ENCODE results near the gene SDK1. TPM values are rescaled to one million over a fixed set of nuclear protein-coding genes. Genes with fewer than 3 reads are reported as not detected.

Gene SDK1
- total and polyA plus RNA-seq, 8 donors = 1.6 to 11.2 (median 6.6) TPM

DNA sequence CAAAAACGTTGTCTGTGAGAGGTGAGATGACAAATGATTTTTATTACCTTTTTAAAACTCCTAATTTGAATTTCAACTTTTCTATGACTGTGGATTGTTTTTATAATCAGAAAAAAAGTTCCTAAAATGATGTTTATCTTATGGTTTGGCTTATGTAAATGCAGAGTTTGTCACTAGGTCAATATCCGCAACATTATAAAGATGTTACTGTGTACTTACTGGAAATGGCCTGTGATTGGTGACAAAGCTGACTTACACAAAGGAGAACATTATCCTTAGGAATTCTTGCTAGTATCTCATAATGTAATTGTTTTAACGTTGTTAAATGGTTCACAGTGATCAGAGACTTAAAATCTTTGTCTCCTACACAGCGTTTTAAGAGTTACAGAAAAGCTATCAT is 79.0 kb downstream of the SDK1 start:
- intact Hi-C loops (cut with DNase I; ENCODE audit: low total_unique reads) = no loop called here

DNA sequence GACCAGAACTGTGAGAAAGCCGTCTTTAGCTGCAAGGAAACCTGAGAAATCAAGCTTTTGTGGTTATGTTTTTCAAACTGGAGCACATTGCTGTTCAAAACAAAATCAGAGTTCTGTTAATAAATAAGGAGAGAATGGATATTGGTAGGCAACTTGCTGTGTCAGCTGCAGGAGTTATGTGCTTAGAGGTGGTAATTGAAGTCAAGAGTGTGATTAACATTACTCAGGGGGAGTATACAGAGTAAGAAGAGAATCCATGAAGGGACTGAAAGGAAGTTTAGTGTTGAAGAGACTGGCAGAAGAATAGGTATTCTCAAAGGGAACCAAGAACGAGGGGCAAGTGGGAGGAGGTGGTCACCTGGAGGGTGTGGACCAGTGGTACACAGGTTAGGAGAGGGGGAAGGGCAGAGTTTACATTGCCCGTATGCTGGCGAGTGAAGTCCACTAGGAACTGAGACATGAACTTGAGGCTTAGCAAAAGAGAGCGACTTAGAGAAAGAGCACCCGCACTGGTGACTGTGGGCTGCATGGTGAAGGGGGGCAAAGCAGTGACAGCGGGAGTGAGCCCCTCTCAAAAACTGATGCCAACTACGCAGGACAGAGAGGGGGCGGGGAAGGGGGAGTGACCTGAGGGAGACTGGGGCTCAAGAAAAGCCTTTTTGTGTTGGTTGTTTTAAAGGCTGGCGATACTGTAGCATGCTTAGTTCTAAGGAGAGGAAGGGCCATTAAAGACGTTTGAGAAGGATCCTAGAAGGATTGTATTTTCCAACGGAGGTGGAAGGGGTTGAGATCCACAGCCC is 80.0 kb downstream of the SDK1 start:
- H3K36me3 ChIP-seq = no peaks in the 10 kb centered on the region
- no peak for TF ChIP-seq POLR2AphosphoS5 (IDR thresholded peaks at IDR 0.05)
- TF ChIP-seq EP300 (IDR thresholded peaks at IDR 0.05) = no peak
- TF ChIP-seq, protein P1, sequence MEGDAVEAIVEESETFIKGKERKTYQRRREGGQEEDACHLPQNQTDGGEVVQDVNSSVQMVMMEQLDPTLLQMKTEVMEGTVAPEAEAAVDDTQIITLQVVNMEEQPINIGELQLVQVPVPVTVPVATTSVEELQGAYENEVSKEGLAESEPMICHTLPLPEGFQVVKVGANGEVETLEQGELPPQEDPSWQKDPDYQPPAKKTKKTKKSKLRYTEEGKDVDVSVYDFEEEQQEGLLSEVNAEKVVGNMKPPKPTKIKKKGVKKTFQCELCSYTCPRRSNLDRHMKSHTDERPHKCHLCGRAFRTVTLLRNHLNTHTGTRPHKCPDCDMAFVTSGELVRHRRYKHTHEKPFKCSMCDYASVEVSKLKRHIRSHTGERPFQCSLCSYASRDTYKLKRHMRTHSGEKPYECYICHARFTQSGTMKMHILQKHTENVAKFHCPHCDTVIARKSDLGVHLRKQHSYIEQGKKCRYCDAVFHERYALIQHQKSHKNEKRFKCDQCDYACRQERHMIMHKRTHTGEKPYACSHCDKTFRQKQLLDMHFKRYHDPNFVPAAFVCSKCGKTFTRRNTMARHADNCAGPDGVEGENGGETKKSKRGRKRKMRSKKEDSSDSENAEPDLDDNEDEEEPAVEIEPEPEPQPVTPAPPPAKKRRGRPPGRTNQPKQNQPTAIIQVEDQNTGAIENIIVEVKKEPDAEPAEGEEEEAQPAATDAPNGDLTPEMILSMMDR (IDR thresholded peaks at IDR 0.05) = no peak
- no peak for TF ChIP-seq POLR2A (IDR thresholded peaks at IDR 0.05)
- 50 to 66% (median 57%) methylated on average over 12 of the region's 12 CpGs for WGBS, 5 donors
- no peak overlapping the region for H3K27ac ChIP-seq
- H3K27me3 ChIP-seq = peaks cover 0 to 5% (median 0%) of the 10 kb centered on the region in 3 donors
- no peak overlapping the region for H3K4me3 ChIP-seq
- no peaks in the 10 kb centered on the region for H3K4me1 ChIP-seq
- intact Hi-C loops (cut with DNase I; ENCODE audit: low total_unique reads) = no loop called here
- no peaks in the 10 kb centered on the region for H3K9me3 ChIP-seq
- DNase-seq = peak in 1 of 2 donors; percentile 23

More for the DNA sequence above, 79.0 kb downstream of the SDK1 start:
- Histone ChIP-seq H3K9me3 (no peaks in the 10 kb centered on the region), H3K27ac (no peak overlapping the region), H3K4me1 (no peaks in the 10 kb centered on the region), H3K27me3 (peaks cover 0 to 5% (median 0%) of the 10 kb centered on the region in 3 donors), H3K4me3 (no peak overlapping the region), H3K36me3 (no peaks in the 10 kb centered on the region)
- no peak for DNase-seq
- WGBS, 5 donors = 66 to 78% (median 75%) methylated on average over 4 of the region's 4 CpGs
- TF ChIP-seq EP300 (IDR thresholded peaks at IDR 0.05) (no peak), POLR2A (IDR thresholded peaks at IDR 0.05) (no peak), POLR2AphosphoS5 (IDR thresholded peaks at IDR 0.05) (no peak)
- TF ChIP-seq, protein P1 (IDR thresholded peaks at IDR 0.05) = no peak

GRCh38 chr7:3386423-3387190 is 85.6 kb downstream of the SDK1 start:
- no peak for DNase-seq
- H3K4me3 ChIP-seq = no peak overlapping the region
- no peak overlapping the region for H3K27ac ChIP-seq
- WGBS, 5 donors = 40 to 61% (median 55%) methylated on average over 5 of the region's 5 CpGs
- intact Hi-C loops (cut with DNase I; ENCODE audit: low total_unique reads) = no loop called here
- H3K4me1 ChIP-seq = no peaks in the 10 kb centered on the region
- H3K27me3 ChIP-seq = no peaks in the 10 kb centered on the region
- H3K9me3 ChIP-seq = no peaks in the 10 kb centered on the region
- no peaks in the 10 kb centered on the region for H3K36me3 ChIP-seq
- TF ChIP-seq POLR2AphosphoS5 (IDR thresholded peaks at IDR 0.05) (no peak), EP300 (IDR thresholded peaks at IDR 0.05) (no peak), POLR2A (IDR thresholded peaks at IDR 0.05) (no peak)
- TF ChIP-seq, protein P1 (IDR thresholded peaks at IDR 0.05) = no peak

GRCh38 chr7:3393862-3394261 is 92.8 kb downstream of the SDK1 start:
- peaks cover 0 to 24% (median 14%) of the 10 kb centered on the region in 4 donors for H3K9me3 ChIP-seq
- H3K36me3 ChIP-seq = no peaks in the 10 kb centered on the region
- 85 to 91% (median 89%) methylated on average over 3 of the region's 3 CpGs for WGBS, 5 donors
- H3K4me1 ChIP-seq = no peaks in the 10 kb centered on the region
- intact Hi-C loops (cut with DNase I; ENCODE audit: low total_unique reads) = no loop called here
- TF ChIP-seq, protein P1 (IDR thresholded peaks at IDR 0.05) = no peak
- no peak for TF ChIP-seq POLR2A (IDR thresholded peaks at IDR 0.05)
- no peak for TF ChIP-seq EP300 (IDR thresholded peaks at IDR 0.05)
- no peak for TF ChIP-seq POLR2AphosphoS5 (IDR thresholded peaks at IDR 0.05)
- DNase-seq = no peak
- H3K27me3 ChIP-seq = no peaks in the 10 kb centered on the region
- no peak overlapping the region for H3K27ac ChIP-seq
- H3K4me3 ChIP-seq = no peak overlapping the region
